ENCODE results near the gene GORAB. TPM values are rescaled to one million over a fixed set of nuclear protein-coding genes. Genes with fewer than 3 reads are reported as not detected.

Gene GORAB
- polyA plus RNA-seq, 3 donors: 0.86 to 17.5 (median 3.3) TPM

DNA sequence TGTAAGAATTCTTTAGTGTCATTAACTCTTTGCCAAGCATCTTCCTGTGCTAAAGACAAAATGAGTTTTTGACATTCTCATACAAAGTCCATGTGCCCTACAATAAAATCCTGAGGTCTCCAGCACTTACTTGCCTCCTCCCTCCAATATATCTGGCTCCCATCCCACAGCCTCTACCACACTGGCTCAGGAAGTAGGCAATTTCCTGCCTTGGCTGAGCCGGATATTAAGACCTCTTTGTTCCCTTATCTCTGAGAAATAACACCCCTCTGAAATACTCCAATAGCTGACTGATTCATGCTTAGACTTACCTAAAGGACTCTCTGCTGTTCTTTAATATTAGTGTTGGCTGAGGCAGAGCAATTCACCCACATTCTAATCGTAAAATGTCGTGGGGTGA is 37.6 kb upstream of the GORAB start:
- TF ChIP-seq, protein P1, sequence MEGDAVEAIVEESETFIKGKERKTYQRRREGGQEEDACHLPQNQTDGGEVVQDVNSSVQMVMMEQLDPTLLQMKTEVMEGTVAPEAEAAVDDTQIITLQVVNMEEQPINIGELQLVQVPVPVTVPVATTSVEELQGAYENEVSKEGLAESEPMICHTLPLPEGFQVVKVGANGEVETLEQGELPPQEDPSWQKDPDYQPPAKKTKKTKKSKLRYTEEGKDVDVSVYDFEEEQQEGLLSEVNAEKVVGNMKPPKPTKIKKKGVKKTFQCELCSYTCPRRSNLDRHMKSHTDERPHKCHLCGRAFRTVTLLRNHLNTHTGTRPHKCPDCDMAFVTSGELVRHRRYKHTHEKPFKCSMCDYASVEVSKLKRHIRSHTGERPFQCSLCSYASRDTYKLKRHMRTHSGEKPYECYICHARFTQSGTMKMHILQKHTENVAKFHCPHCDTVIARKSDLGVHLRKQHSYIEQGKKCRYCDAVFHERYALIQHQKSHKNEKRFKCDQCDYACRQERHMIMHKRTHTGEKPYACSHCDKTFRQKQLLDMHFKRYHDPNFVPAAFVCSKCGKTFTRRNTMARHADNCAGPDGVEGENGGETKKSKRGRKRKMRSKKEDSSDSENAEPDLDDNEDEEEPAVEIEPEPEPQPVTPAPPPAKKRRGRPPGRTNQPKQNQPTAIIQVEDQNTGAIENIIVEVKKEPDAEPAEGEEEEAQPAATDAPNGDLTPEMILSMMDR (IDR thresholded peaks at IDR 0.05): no peak
- H3K9ac ChIP-seq (ENCODE audit: insufficient read depth, low read length, poor library complexity, severe bottlenecking): no peak overlapping the region
- Mint-ChIP-seq H3K27ac (no peak overlapping the region), H3K4me1 (peaks cover 12% of the 10 kb centered on the region), H3K9me3 (no peaks in the 10 kb centered on the region), H3K27me3 (ENCODE audit: low read depth in 3 of 3) (no peaks in the 10 kb centered on the region), H3K36me3 (no peaks in the 10 kb centered on the region), H3K4me3 (peak overlapping the region in 1 of 2 donors; percentile 23)
- no peak overlapping the region for H2AFZ ChIP-seq (ENCODE audit: insufficient read depth, low read depth, low read length, poor library complexity, severe bottlenecking)
- H3K27ac ChIP-seq (ENCODE audit: low read depth in 1 of 2, low read length in 2 of 2): no peak overlapping the region
- no peaks in the 10 kb centered on the region for H3K9me3 ChIP-seq (replicated peaks in 1 of 2; ENCODE audit: control insufficient read depth in 1 of 2, insufficient read depth in 1 of 2, low read length in 2 of 2)
- no peak for DNase-seq
- intact Hi-C loops (cut with micrococcal nuclease): no loop called here
- no CpG with 5 or more reads among the region's 3 CpGs for WGBS (ENCODE audit: insufficient coverage)
- H3K79me2 ChIP-seq (ENCODE audit: insufficient read depth, low read length): no peaks in the 10 kb centered on the region
- no peak overlapping the region for H3K4me2 ChIP-seq (replicated peaks; ENCODE audit: extremely low read depth, low read length, poor library complexity, severe bottlenecking)
- H3K27me3 ChIP-seq (ENCODE audit: control insufficient read depth in 2 of 2, insufficient read depth in 2 of 2, low read length in 2 of 2): no peaks in the 10 kb centered on the region
- H3K4me1 ChIP-seq (ENCODE audit: control insufficient read depth in 1 of 2, insufficient read depth in 2 of 2, low read length in 2 of 2): no peaks in the 10 kb centered on the region
- H3K4me3 ChIP-seq (replicated peaks in 1 of 3; ENCODE audit: low read depth in 2 of 3, low read length in 3 of 3): no peak overlapping the region
- no peaks in the 10 kb centered on the region for H3K36me3 ChIP-seq (replicated peaks in 1 of 2; ENCODE audit: control insufficient read depth in 1 of 2, insufficient read depth in 2 of 2, low read length in 2 of 2)
- no peaks in the 10 kb centered on the region for H4K20me1 ChIP-seq (ENCODE audit: insufficient read depth, low read length)

DNA sequence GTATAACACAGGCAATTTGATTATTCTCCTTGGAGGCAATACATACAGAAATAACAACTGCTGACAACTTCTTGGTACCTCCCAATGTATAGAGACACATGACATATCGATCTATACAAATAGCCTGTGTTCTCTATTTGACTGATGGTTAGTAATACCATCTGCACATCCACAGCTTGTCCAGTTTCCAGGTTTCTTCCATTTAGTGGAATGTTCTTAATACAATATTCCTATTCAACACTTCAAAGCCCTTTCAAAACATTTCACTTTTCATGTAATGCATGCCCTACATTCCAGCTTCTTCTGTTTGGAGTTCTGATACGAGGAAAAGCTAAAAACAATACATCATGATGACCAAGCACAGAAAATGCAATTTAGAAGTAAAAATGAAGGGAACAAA is 37.0 kb upstream of the GORAB start:
- TF ChIP-seq, protein P1 (IDR thresholded peaks at IDR 0.05): no peak
- no peak overlapping the region for H3K9ac ChIP-seq (ENCODE audit: insufficient read depth, low read length, poor library complexity, severe bottlenecking)
- no peaks in the 10 kb centered on the region for H3K79me2 ChIP-seq (ENCODE audit: insufficient read depth, low read length)
- H3K4me2 ChIP-seq (replicated peaks; ENCODE audit: extremely low read depth, low read length, poor library complexity, severe bottlenecking): no peak overlapping the region
- Mint-ChIP-seq H3K27me3 (ENCODE audit: low read depth in 3 of 3) (no peaks in the 10 kb centered on the region), H3K27ac (no peak overlapping the region), H3K36me3 (no peaks in the 10 kb centered on the region), H3K9me3 (no peaks in the 10 kb centered on the region), H3K4me1 (peaks cover 12% of the 10 kb centered on the region), H3K4me3 (no peak overlapping the region)
- no peak overlapping the region for H3K4me3 ChIP-seq (replicated peaks in 1 of 3; ENCODE audit: low read depth in 2 of 3, low read length in 3 of 3)
- no peak overlapping the region for H3K27ac ChIP-seq (ENCODE audit: low read depth in 1 of 2, low read length in 2 of 2)
- H2AFZ ChIP-seq (ENCODE audit: insufficient read depth, low read depth, low read length, poor library complexity, severe bottlenecking): no peak overlapping the region
- no CpG with 5 or more reads among the region's 2 CpGs for WGBS (ENCODE audit: insufficient coverage)
- no peaks in the 10 kb centered on the region for H4K20me1 ChIP-seq (ENCODE audit: insufficient read depth, low read length)
- H3K27me3 ChIP-seq (ENCODE audit: control insufficient read depth in 2 of 2, insufficient read depth in 2 of 2, low read length in 2 of 2): no peaks in the 10 kb centered on the region
- intact Hi-C loops (cut with micrococcal nuclease): no loop called here
- H3K9me3 ChIP-seq (replicated peaks in 1 of 2; ENCODE audit: control insufficient read depth in 1 of 2, insufficient read depth in 1 of 2, low read length in 2 of 2): no peaks in the 10 kb centered on the region
- H3K4me1 ChIP-seq (ENCODE audit: control insufficient read depth in 1 of 2, insufficient read depth in 2 of 2, low read length in 2 of 2): no peaks in the 10 kb centered on the region
- H3K36me3 ChIP-seq (replicated peaks in 1 of 2; ENCODE audit: control insufficient read depth in 1 of 2, insufficient read depth in 2 of 2, low read length in 2 of 2): no peaks in the 10 kb centered on the region
- DNase-seq: no peak
